ENCODE measurements around the gene MED31. TPM values are rescaled to one million over a fixed set of nuclear protein-coding genes. Genes with fewer than 3 reads are reported as not detected.

Gene MED31
- total and polyA plus RNA-seq, 12 donors: 8.0 to 69.1 (median 22.0) TPM

DNA sequence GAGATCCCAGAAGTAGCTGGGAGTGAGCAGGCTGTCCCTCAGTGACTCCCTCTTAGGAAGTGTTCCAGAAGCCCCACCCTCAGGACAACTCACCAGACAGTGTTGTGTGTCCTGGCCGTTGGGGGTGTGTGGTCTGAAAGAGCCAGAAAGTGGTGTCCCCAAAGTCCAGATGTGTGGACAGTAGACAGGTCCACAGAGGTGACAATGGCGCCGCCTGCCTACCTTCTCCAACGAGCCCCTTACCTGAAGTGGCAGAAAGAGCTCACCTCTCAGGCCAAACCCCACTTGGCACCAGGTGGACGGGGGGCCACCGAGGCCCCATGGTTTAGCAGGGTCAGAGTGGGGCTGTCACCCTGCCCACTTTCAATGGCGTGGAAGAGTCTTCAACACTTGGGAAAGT lies 20.0 kb upstream of the MED31 start:
- 80 to 87% (median 85%) methylated on average over 3 to 7 of the region's 7 CpGs for WGBS, 4 donors
- Histone ChIP-seq H3K4me3 (no peak overlapping the region), H3K4me1 (replicated peaks in 1 of 2) (no peaks in the 10 kb centered on the region), H3K27ac (no peak overlapping the region), H3K9me3 (replicated peaks in 1 of 3) (no peaks in the 10 kb centered on the region), H3K27me3 (no peaks in the 10 kb centered on the region), H3K36me3 (replicated peaks in 1 of 2) (no peaks in the 10 kb centered on the region)
- intact Hi-C loops (cut with DNase I): no loop called here
- no peak for TF ChIP-seq POLR2A (IDR thresholded peaks at IDR 0.05)
- TF ChIP-seq, protein P1, sequence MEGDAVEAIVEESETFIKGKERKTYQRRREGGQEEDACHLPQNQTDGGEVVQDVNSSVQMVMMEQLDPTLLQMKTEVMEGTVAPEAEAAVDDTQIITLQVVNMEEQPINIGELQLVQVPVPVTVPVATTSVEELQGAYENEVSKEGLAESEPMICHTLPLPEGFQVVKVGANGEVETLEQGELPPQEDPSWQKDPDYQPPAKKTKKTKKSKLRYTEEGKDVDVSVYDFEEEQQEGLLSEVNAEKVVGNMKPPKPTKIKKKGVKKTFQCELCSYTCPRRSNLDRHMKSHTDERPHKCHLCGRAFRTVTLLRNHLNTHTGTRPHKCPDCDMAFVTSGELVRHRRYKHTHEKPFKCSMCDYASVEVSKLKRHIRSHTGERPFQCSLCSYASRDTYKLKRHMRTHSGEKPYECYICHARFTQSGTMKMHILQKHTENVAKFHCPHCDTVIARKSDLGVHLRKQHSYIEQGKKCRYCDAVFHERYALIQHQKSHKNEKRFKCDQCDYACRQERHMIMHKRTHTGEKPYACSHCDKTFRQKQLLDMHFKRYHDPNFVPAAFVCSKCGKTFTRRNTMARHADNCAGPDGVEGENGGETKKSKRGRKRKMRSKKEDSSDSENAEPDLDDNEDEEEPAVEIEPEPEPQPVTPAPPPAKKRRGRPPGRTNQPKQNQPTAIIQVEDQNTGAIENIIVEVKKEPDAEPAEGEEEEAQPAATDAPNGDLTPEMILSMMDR (IDR thresholded peaks at IDR 0.05): no peak
- DNase-seq: no peak

DNA sequence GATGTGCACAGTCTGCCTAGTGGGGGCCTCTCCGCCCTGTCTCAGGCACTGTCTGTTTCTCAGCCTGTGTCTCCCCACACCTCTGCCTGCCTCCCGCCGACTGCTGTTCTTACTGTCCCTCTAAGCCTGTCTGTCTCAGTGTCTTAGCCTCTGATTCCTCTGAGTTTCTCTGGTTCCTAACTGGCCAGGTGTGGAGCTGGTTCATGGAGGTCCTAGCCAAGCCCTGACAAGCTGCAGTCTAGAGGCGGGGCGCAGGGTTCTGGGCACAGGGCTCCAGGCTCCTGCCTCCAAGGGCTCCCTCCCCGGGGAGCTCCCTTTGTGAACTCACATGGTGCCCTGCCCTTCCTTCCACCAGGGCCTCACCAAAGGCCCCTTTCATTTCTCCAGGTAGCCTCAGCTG lies 19.6 kb upstream of the MED31 start:
- Histone ChIP-seq H3K4me1 (replicated peaks in 1 of 2) (no peaks in the 10 kb centered on the region), H3K9me3 (replicated peaks in 1 of 3) (no peaks in the 10 kb centered on the region), H3K4me3 (no peak overlapping the region), H3K27ac (no peak overlapping the region), H3K36me3 (replicated peaks in 1 of 2) (no peaks in the 10 kb centered on the region), H3K27me3 (no peaks in the 10 kb centered on the region)
- 79 to 85% (median 82%) methylated on average over 5 to 6 of the region's 6 CpGs for WGBS, 4 donors
- DNase-seq: no peak
- intact Hi-C loops (cut with DNase I): no loop called here
- TF ChIP-seq, protein P1 (IDR thresholded peaks at IDR 0.05): no peak
- no peak for TF ChIP-seq POLR2A (IDR thresholded peaks at IDR 0.05)

DNA sequence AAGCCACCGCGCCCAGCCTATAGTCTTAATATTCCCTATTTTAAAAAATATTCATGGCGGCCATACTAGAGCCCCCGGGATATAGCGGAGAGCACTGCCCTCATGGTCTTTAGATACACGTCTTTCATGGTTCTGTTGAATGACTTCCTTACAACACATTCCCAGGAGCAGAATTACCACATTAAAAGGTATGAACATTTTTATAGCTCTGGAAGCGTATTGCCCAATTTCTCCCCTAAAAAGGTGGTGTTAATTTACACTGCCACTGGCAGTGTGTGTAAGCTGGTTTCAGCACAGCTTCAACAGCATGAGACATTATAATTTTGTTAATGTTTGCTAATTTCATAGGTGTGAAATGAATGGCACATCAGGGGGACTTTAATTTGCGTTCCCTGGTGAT lies 19.2 kb upstream of the MED31 start:
- 87 to 90% (median 89%) methylated on average over 8 of the region's 8 CpGs for WGBS, 4 donors
- intact Hi-C loops (cut with DNase I): no loop called here
- TF ChIP-seq, protein P1 (IDR thresholded peaks at IDR 0.05): no peak
- TF ChIP-seq POLR2A (IDR thresholded peaks at IDR 0.05): no peak

DNA sequence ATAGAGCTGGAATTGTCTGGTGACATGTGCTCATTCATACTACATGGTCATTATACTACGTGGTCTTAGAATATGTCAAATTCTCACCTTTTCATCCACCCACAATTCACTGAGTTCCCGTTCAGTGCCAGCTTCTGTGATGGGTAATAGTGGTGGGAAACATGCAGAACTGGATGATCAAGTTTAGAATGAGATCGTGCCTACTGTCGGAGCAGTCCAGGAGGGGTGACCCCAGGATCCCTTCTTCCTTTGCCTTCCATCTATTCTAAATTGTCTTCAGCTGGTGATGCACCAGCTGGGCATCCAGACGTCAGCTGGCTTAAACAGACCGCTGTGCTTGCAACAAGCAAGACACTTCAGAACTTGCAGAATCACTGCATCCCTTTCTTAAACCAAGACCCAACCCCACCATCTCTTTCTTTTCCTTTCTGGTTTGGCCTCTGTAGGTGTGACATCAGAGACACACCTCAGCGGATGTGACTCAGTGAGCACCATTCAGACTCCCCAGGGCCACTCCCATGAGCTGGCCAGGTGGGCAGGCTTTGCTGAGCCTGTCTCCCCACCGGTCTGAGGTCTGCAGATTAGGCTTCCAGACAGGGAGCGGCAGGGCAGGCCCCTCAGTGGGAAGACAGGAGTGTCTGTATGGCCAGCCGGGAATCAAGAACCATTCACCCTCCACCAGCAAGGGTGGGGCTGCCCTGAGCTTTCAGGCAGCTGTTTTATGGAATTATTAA lies 18.2 kb upstream of the MED31 start:
- Histone ChIP-seq H3K9me3 (replicated peaks in 1 of 3) (no peaks in the 10 kb centered on the region), H3K27me3 (no peaks in the 10 kb centered on the region), H3K4me3 (no peak overlapping the region), H3K4me1 (replicated peaks in 1 of 2) (no peaks in the 10 kb centered on the region), H3K36me3 (replicated peaks in 1 of 2) (no peaks in the 10 kb centered on the region), H3K27ac (no peak overlapping the region)
- no peak for DNase-seq
- WGBS, 4 donors: 85 to 88% (median 87%) methylated on average over 8 to 10 of the region's 10 CpGs
- intact Hi-C loops (cut with DNase I): loop anchor here (5.0 to 10.0 kb wide), 4 partner anchors 105 to 335 kb away; partner anchors contain the start of gene FBXO39 (in 1 of the 2)
- TF ChIP-seq, protein P1 (IDR thresholded peaks at IDR 0.05): no peak
- TF ChIP-seq POLR2A (IDR thresholded peaks at IDR 0.05): no peak

More for the DNA sequence above, 19.2 kb upstream of the MED31 start:
- H3K4me1 ChIP-seq (replicated peaks in 1 of 2): no peaks in the 10 kb centered on the region
- H3K27me3 ChIP-seq: no peaks in the 10 kb centered on the region
- H3K36me3 ChIP-seq (replicated peaks in 1 of 2): no peaks in the 10 kb centered on the region
- no peak overlapping the region for H3K27ac ChIP-seq
- H3K9me3 ChIP-seq (replicated peaks in 1 of 3): no peaks in the 10 kb centered on the region
- H3K4me3 ChIP-seq: no peak overlapping the region
- DNase-seq: no peak

All from adrenal gland (tissue), 12 donors.